ENCODE data around the gene PRRC2A.

PRRC2A gene

GRCh38 chr6:31655349-31656237 lies 35.1 kb downstream of the PRRC2A start, which contains the start of gene APOM:
TSS of gene APOM (plus strand) at chr6:31655894. CDS start at chr6:31655967, 73 bp downstream.
- CTCF ChIA-PET: interaction anchor here (0.7 kb wide), 1 partner anchor 448 kb away, joined by 3 read pairs; no protein-coding TSS in a partner anchor
- H3K27ac ChIP-seq: peak within 1 kb of the TSS; percentile 31
- DNase-seq (ENCODE audit: low spot score): no peak
- POLR2A ChIA-PET (ENCODE audit: low non-redundant PET): no interaction called here
- no peak for TF ChIP-seq CTCF (conservative IDR thresholded peaks at IDR 0.05; ENCODE audit: low read depth)

GRCh38 chr6:31657406-31658157 lies 37.1 kb downstream of the PRRC2A start:
- peak overlapping the region; percentile 31 for H3K27ac ChIP-seq
- CTCF ChIA-PET: interaction anchor here (0.6 to 1.0 kb wide), 3 partner anchors 13 to 409 kb away, joined by 3 to 5 read pairs (median 3); partner anchors contain the start of genes ATP6V1G2 and NFKBIL1
- POLR2A ChIA-PET (ENCODE audit: low non-redundant PET): no interaction called here
- DNase-seq (ENCODE audit: low spot score): no peak
- TF ChIP-seq CTCF (conservative IDR thresholded peaks at IDR 0.05; ENCODE audit: low read depth): no peak

- POLR2A ChIA-PET (ENCODE audit: low non-redundant PET): no interaction called here
- no peak for TF ChIP-seq CTCF (conservative IDR thresholded peaks at IDR 0.05; ENCODE audit: low read depth)
- CTCF ChIA-PET: interaction anchor here (0.6 to 1.0 kb wide), 3 partner anchors 13 to 409 kb away, joined by 3 to 5 read pairs (median 3); partner anchors contain the start of genes ATP6V1G2 and NFKBIL1
- peak overlapping the region; percentile 25; the same call in 1 of the 2 replicates for H3K27ac ChIP-seq
- no peak for DNase-seq (ENCODE audit: low spot score)
These were observed 37.7 kb downstream of the PRRC2A start for GRCh38 chr6:31658158-31658688.

- ChIA-PET CTCF (no interaction called here), POLR2A (ENCODE audit: low non-redundant PET) (no interaction called here)
- H3K27ac ChIP-seq: peak overlapping the region; percentile 88
- no peak for DNase-seq (ENCODE audit: low spot score)
- no peak for TF ChIP-seq CTCF (conservative IDR thresholded peaks at IDR 0.05; ENCODE audit: low read depth)
These were observed 38.6 kb downstream of the PRRC2A start for GRCh38 chr6:31658983-31659648.

DNA sequence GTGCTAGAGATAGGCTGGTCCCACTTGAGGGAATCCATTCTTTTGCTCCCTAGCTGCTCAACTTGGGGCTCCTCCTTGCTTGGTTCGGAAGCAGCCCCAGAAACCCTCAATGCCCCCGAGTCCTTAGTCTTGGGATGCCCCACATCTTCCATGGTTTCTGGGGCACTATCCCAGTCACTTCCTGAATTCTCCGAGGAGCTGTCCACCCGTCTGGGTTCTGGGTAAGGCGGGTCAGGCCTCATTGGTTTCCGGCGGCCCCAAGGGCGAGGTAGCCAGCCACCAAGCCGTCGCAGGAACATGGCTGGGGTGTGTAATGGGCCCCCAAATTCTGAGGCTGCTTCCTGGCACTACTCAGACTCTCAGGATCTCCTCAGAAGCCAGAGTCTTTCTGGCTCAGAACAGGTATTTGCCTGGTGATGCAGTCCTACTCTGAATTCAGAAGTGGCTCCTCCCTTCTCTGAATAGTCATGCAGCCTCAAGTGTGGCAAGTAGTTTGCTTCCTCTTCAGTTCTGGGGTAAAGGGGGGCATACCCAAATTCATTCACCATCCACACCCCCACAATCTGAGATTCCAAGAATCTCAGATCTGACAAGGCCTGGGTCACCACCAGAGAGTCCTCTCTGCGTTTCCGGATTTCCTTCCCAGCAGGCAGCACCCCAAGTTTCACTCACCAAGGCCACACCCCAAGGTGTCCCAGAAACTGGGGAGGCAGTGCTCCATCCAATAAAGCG lies 39.3 kb downstream of the PRRC2A start:
- CTCF ChIA-PET: no interaction called here
- H3K27ac ChIP-seq: peak overlapping the region; percentile 88
- no peak for TF ChIP-seq CTCF (conservative IDR thresholded peaks at IDR 0.05; ENCODE audit: low read depth)
- POLR2A ChIA-PET (ENCODE audit: low non-redundant PET): interaction anchor here (0.9 to 1.0 kb wide), 2 partner anchors 10 to 76 kb away, joined by 3 to 4 read pairs; no protein-coding TSS in a partner anchor
- peak; percentile 38 for DNase-seq (ENCODE audit: low spot score)
